ENCODE measurements around the gene HLA-G. TPM values are rescaled to one million over a fixed set of nuclear protein-coding genes. Genes with fewer than 3 reads are reported as not detected.

HLA-G gene
- total RNA-seq, 4 donors from 2014 or later, result 0.45 to 2.3 TPM; not detected in 2

DNA sequence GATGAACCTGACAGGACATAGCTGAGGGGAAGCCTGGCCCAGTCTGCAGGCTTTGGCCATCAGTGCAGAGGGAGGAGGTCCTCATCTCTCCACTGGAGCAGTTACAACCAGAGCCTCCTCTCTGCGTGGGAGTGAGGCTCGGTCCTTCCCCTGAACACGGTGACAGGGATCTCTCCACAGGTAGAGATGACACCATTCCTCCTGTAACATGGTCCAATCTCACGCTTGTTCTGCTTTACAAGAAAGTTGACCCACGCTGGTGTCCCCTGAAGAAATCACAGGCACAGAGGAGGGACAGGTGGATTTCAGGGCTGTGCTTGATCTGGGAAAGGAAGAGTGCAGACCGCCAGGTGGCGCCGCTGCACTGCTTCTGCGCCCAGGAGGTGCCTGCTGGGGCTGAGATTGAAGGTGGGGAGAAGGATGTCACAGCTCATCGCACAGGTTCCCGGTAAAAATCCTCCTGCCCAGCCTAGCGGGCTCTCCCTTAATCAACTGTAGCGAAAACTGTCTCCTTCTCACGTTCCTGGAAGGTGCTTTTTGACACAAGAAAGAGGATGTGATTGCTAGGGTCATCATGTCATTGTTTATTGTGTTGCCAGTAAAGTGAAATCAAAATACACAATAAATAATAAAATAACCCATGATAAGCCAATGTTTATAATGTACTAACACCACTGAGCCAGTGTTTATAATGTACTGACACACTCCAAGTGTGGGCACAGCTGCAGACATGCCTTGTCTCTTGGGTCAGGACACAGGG is 20.4 kb downstream of the HLA-G start:
- DNase-seq, result peak; percentile 82 to 86
- intact Hi-C loops (cut with DNase I), result loop anchor here (5.0 kb wide), 1 partner anchor 164 kb away; no protein-coding TSS in a partner anchor
- WGBS, 2 donors, result 4 to 7% methylated on average over 13 to 14 of the region's 14 CpGs

GRCh38 chr6:29850011-29850553 is 22.5 kb downstream of the HLA-G start:
- 9 to 10% methylated on average over 34 to 38 of the region's 38 CpGs for WGBS, 2 donors
- Histone ChIP-seq H3K27ac (no peak overlapping the region), H3K36me3 (no peaks in the 10 kb centered on the region), H3K9me3 (no peaks in the 10 kb centered on the region), H3K4me1 (peaks cover 0 to 7% of the 10 kb centered on the region in 2 donors), H3K4me3 (replicated peaks in 1 of 3) (no peak overlapping the region), H3K27me3 (no peaks in the 10 kb centered on the region)
- no peak for TF ChIP-seq POLR2A (IDR thresholded peaks at IDR 0.05)
- TF ChIP-seq, protein P1, sequence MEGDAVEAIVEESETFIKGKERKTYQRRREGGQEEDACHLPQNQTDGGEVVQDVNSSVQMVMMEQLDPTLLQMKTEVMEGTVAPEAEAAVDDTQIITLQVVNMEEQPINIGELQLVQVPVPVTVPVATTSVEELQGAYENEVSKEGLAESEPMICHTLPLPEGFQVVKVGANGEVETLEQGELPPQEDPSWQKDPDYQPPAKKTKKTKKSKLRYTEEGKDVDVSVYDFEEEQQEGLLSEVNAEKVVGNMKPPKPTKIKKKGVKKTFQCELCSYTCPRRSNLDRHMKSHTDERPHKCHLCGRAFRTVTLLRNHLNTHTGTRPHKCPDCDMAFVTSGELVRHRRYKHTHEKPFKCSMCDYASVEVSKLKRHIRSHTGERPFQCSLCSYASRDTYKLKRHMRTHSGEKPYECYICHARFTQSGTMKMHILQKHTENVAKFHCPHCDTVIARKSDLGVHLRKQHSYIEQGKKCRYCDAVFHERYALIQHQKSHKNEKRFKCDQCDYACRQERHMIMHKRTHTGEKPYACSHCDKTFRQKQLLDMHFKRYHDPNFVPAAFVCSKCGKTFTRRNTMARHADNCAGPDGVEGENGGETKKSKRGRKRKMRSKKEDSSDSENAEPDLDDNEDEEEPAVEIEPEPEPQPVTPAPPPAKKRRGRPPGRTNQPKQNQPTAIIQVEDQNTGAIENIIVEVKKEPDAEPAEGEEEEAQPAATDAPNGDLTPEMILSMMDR (IDR thresholded peaks at IDR 0.05), result no peak
- peak in 1 of 2 donors; percentile 17 for DNase-seq
- intact Hi-C loops (cut with DNase I), result loop anchor here (10.0 kb wide), 1 partner anchor 145 kb away; no protein-coding TSS in a partner anchor

More for the DNA sequence above, 20.4 kb downstream of the HLA-G start:
- Histone ChIP-seq H3K4me1 (peaks cover 0 to 7% of the 10 kb centered on the region in 2 donors), H3K27me3 (no peaks in the 10 kb centered on the region), H3K9me3 (no peaks in the 10 kb centered on the region), H3K4me3 (replicated peaks in 1 of 3) (no peak overlapping the region), H3K36me3 (no peaks in the 10 kb centered on the region), H3K27ac (no peak overlapping the region)
- no peak for TF ChIP-seq POLR2A (IDR thresholded peaks at IDR 0.05)
- TF ChIP-seq, protein P1 (IDR thresholded peaks at IDR 0.05), result peak; percentile 70 to 96 (median 91)

DNA sequence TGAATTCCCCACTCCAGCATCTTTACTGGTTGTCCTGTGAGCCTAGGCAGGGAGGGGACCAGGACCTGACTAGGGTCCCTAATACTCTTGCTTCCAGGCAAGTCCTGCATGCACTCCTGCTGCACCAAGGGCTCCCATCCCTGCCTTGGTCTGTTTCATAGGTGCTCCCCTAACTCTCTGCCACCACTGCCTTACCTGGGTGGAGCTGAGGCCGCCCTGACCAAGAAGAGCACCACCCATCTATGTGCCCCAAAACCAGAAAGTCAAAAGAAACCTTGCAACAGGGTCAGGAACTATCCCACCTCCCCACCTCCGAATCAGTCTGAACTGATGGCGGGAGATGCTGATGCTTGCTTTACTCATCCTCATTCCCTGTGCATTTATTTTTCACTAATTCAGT is 23.6 kb downstream of the HLA-G start:
- intact Hi-C loops (cut with DNase I), result loop anchor here (10.0 kb wide), 1 partner anchor 144 kb away; no protein-coding TSS in a partner anchor

GRCh38 chr6:29853245-29853644 is 25.6 kb downstream of the HLA-G start:
- Histone ChIP-seq H3K4me3 (replicated peaks in 1 of 3) (no peak overlapping the region), H3K27ac (no peak overlapping the region), H3K36me3 (no peaks in the 10 kb centered on the region), H3K27me3 (no peaks in the 10 kb centered on the region), H3K9me3 (no peaks in the 10 kb centered on the region), H3K4me1 (peaks cover 0 to 7% of the 10 kb centered on the region in 2 donors)
- DNase-seq, result no peak
- TF ChIP-seq, protein P1 (IDR thresholded peaks at IDR 0.05), result no peak
- TF ChIP-seq POLR2A (IDR thresholded peaks at IDR 0.05), result no peak
- whole genome bisulfite sequencing, 2 donors, result 49 to 84% methylated on average over 2 of the region's 2 CpGs
- intact Hi-C loops (cut with DNase I), result loop anchor here (10.0 kb wide), 1 partner anchor 142 kb away; no protein-coding TSS in a partner anchor

More for the DNA sequence above, 23.6 kb downstream of the HLA-G start:
- Histone ChIP-seq H3K27ac (no peak overlapping the region), H3K9me3 (no peaks in the 10 kb centered on the region), H3K36me3 (no peaks in the 10 kb centered on the region), H3K4me1 (peaks cover 0 to 7% of the 10 kb centered on the region in 2 donors), H3K27me3 (no peaks in the 10 kb centered on the region), H3K4me3 (replicated peaks in 1 of 3) (no peak overlapping the region)
- TF ChIP-seq, protein P1 (IDR thresholded peaks at IDR 0.05), result no peak
- TF ChIP-seq POLR2A (IDR thresholded peaks at IDR 0.05), result no peak
- WGBS, 2 donors, result 93 to 96% methylated on average over 3 of the region's 3 CpGs
- DNase-seq, result no peak

GRCh38 chr6:29858006-29858405 is 30.4 kb downstream of the HLA-G start:
- intact Hi-C loops (cut with DNase I), result loop anchor here (10.0 kb wide), 1 partner anchor 137 kb away; no protein-coding TSS in a partner anchor
- no peak for DNase-seq
- Histone ChIP-seq H3K36me3 (no peaks in the 10 kb centered on the region), H3K27me3 (no peaks in the 10 kb centered on the region), H3K4me1 (no peaks in the 10 kb centered on the region), H3K27ac (no peak overlapping the region), H3K9me3 (no peaks in the 10 kb centered on the region), H3K4me3 (replicated peaks in 1 of 3) (no peak overlapping the region)
- no peak for TF ChIP-seq POLR2A (IDR thresholded peaks at IDR 0.05)
- TF ChIP-seq, protein P1 (IDR thresholded peaks at IDR 0.05), result no peak
- WGBS, 2 donors, result 52 to 97% methylated on average over 1 of the region's 1 CpG

All from thyroid gland (tissue), 4 donors.